ENCODE results near the gene HABP2.

The HABP2 gene

DNA sequence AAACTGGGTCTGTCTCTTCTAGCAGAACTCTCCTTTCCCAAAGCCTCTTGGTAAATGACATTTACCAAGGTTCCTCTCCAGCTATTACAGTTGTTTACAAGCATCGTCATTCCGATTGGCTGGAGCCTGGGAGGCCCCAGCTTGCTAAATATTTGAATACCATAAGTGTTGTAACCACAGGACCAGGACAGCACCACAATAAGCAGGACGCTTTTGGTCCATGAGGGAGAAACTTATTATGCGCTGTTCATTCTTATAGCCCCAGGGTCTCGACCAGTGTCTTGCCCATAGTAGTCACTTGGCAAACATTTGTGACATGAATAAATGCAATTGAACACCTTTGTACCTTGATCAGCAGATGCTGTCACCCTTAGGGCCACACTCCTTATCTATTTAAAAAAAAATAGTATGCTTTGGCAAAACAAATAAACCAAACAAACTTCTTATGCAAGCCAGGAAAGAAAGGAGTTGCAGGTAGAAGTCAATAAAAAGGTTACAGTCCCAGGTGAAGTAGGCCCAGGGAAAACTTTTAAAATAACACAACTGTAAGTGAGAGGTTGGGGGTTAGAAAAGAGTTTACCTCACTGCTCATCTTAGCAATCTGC is 78.2 kb downstream of the HABP2 start:
- TF ChIP-seq, protein P1, sequence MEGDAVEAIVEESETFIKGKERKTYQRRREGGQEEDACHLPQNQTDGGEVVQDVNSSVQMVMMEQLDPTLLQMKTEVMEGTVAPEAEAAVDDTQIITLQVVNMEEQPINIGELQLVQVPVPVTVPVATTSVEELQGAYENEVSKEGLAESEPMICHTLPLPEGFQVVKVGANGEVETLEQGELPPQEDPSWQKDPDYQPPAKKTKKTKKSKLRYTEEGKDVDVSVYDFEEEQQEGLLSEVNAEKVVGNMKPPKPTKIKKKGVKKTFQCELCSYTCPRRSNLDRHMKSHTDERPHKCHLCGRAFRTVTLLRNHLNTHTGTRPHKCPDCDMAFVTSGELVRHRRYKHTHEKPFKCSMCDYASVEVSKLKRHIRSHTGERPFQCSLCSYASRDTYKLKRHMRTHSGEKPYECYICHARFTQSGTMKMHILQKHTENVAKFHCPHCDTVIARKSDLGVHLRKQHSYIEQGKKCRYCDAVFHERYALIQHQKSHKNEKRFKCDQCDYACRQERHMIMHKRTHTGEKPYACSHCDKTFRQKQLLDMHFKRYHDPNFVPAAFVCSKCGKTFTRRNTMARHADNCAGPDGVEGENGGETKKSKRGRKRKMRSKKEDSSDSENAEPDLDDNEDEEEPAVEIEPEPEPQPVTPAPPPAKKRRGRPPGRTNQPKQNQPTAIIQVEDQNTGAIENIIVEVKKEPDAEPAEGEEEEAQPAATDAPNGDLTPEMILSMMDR (conservative IDR thresholded peaks at IDR 0.05; ENCODE audit: low read depth, low read length), result no peak
- no peaks in the 10 kb centered on the region for H4K20me1 ChIP-seq (ENCODE audit: insufficient read depth)
- H3K36me3 ChIP-seq (ENCODE audit: insufficient read depth), result no peaks in the 10 kb centered on the region
- no peak overlapping the region for H2AFZ ChIP-seq (ENCODE audit: low read depth)
- no peaks in the 10 kb centered on the region for H3K4me1 ChIP-seq (ENCODE audit: low read depth, poor library complexity, severe bottlenecking)
- no peak overlapping the region for H3K4me2 ChIP-seq
- no peak overlapping the region for H3K4me3 ChIP-seq (IDR thresholded peaks at IDR 0.05; ENCODE audit: insufficient read depth, low read depth, low read length)
- H3K9ac ChIP-seq, result no peak overlapping the region
- no peak overlapping the region for H3K27ac ChIP-seq
- no peaks in the 10 kb centered on the region for H3K27me3 ChIP-seq (ENCODE audit: insufficient read depth, low read depth)
- no peaks in the 10 kb centered on the region for H3K79me2 ChIP-seq (ENCODE audit: insufficient read depth, low read depth)

DNA sequence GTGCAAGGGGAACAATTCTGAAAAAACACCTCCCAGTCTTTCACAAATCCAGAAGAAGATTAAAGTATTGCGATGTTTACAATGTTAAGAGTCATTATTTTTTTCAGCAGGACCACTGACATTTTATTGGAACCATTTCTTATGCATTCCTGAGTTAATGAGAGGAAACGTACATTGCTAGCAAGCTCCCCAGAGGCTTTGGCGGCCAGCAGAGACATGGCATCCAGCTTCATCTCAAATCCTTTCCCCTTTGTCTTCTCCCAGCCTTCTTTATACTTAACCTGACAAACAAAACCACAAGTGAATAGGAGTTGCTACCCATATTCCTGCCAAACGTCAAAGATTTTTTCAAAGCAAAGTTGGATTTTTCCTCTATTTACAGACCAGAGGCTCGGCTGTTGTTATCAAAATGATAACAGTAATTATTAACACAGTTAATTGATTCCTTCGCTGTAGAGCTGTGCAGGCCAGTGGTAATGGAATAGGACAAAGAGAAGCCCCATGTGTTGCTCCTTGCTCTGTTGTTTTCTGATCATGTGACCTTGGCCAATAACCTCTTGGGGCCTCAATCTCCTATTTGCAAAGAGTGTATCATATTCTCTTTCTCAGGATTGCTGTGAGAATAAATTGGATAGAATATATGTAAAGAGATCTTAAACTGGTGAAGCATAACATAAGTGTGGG is 79.0 kb downstream of the HABP2 start:
- TF ChIP-seq, protein P1 (conservative IDR thresholded peaks at IDR 0.05; ENCODE audit: low read depth, low read length), result no peak
- H3K36me3 ChIP-seq (ENCODE audit: insufficient read depth), result no peaks in the 10 kb centered on the region
- H3K27ac ChIP-seq, result no peak overlapping the region
- no peak overlapping the region for H3K4me3 ChIP-seq (IDR thresholded peaks at IDR 0.05; ENCODE audit: insufficient read depth, low read depth, low read length)
- no peaks in the 10 kb centered on the region for H3K27me3 ChIP-seq (ENCODE audit: insufficient read depth, low read depth)
- no peaks in the 10 kb centered on the region for H4K20me1 ChIP-seq (ENCODE audit: insufficient read depth)
- no peak overlapping the region for H2AFZ ChIP-seq (ENCODE audit: low read depth)
- H3K79me2 ChIP-seq (ENCODE audit: insufficient read depth, low read depth), result no peaks in the 10 kb centered on the region
- H3K4me1 ChIP-seq (ENCODE audit: low read depth, poor library complexity, severe bottlenecking), result no peaks in the 10 kb centered on the region
- no peak overlapping the region for H3K4me2 ChIP-seq
- no peak overlapping the region for H3K9ac ChIP-seq
